GM12878 (cell line): ENCODE measurements around the gene IER2. TPM values are rescaled to one million over a fixed set of nuclear protein-coding genes. Genes with fewer than 3 reads are reported as not detected.

Source experiments
- BCL3 ChIP-seq: IDR thresholded peaks from 2 replicates; pipeline ENCODE4 v1.6.1; 2011; ENCODE audit warnings: borderline replicate concordance, low read depth, mild to moderate bottlenecking, moderate library complexity, low read length; ENCODE audit not compliant: insufficient read depth, poor library complexity, severe bottlenecking
- CBX3 ChIP-seq: fragments of 200-600 bp; sonication (generic); IDR thresholded peaks from 2 replicates; pipeline ENCODE4 v1.6.1; 2016; ENCODE audit warnings: low read depth, borderline replicate concordance
- CBX5 ChIP-seq: sonication (generic); IDR thresholded peaks from 2 replicates; pipeline ENCODE4 v1.6.1; 2016; ENCODE audit warnings: low read depth, moderate library complexity, mild to moderate bottlenecking, inconsistent platforms
- EED ChIP-seq: sonication (generic); IDR thresholded peaks from 2 replicates; pipeline ENCODE4 v1.6.1; 2016; ENCODE audit warnings: antibody characterized with exemption, low read depth
- EGR1 ChIP-seq, 2 experiments: IDR thresholded peaks; 1 replicate in 1 of 2; 2 replicates in 1 of 2; pipeline ENCODE4 v1.6.1; 2011 to 2012; ENCODE audit warnings: low read depth in 2 of 2, low read length in 2 of 2, borderline replicate concordance in 1 of 2, mild to moderate bottlenecking in 1 of 2, moderate library complexity in 1 of 2
- HDGF ChIP-seq: fragments of 450-650 bp; IDR thresholded peaks from 2 replicates; pipeline ENCODE4 v1.6.1; 2016; ENCODE audit warnings: antibody characterized with exemption
- IRF4 ChIP-seq: IDR thresholded peaks from 2 replicates; pipeline ENCODE4 v1.6.1; 2011; ENCODE audit warnings: low read depth, low read length
- KAT2A ChIP-seq: conservative IDR thresholded peaks from 2 replicates; pipeline ENCODE4 v1.6.1; 2011; ENCODE audit warnings: low read depth, low read length; ENCODE audit not compliant: control insufficient read depth
- NR2C2 ChIP-seq: IDR thresholded peaks from 2 replicates; pipeline ENCODE4 v1.6.1; 2011; ENCODE audit warnings: borderline replicate concordance, low read depth; ENCODE audit not compliant: control insufficient read depth, insufficient read length
- POU2F2 ChIP-seq: IDR thresholded peaks from 3 replicates; pipeline ENCODE4 v1.6.1; 2011; ENCODE audit warnings: low read depth, mild to moderate bottlenecking, low read length, borderline replicate concordance
- RBBP5 ChIP-seq: fragments of 200-600 bp; sonication (generic); conservative IDR thresholded peaks from 2 replicates; pipeline ENCODE4 v1.6.1; 2016
- RELB ChIP-seq: fragments of 450-650 bp; IDR thresholded peaks from 2 replicates; pipeline ENCODE4 v1.6.1; 2017; ENCODE audit warnings: low read depth, mild to moderate bottlenecking, moderate library complexity
- RUNX3 ChIP-seq: IDR thresholded peaks from 2 replicates; pipeline ENCODE4 v1.6.1; 2012; ENCODE audit warnings: low read length, inconsistent platforms
- SMAD5 ChIP-seq: IDR thresholded peaks from 2 replicates; pipeline ENCODE4 v1.6.1; 2016; ENCODE audit warnings: antibody characterized with exemption, low read depth
- SP1 ChIP-seq: IDR thresholded peaks from one replicate; pipeline ENCODE4 v1.6.1; 2011; ENCODE audit warnings: low read depth, low read length
- USF1 ChIP-seq: IDR thresholded peaks from 2 replicates; pipeline ENCODE4 v1.6.1; 2011; ENCODE audit warnings: borderline replicate concordance, low read depth, mild to moderate bottlenecking, moderate library complexity, mixed read lengths, low read length; ENCODE audit not compliant: insufficient read depth; ENCODE audit errors: extremely low read length
- YBX1 ChIP-seq: fragments of 450-650 bp; IDR thresholded peaks from 2 replicates; pipeline ENCODE4 v1.6.1; 2016; ENCODE audit warnings: antibody characterized with exemption
- ZBTB33 ChIP-seq: fragments of 450-650 bp; IDR thresholded peaks from 2 replicates; pipeline ENCODE4 v1.6.1; 2017; ENCODE audit warnings: mild to moderate bottlenecking
- ZNF217 ChIP-seq: fragments of 450-650 bp; IDR thresholded peaks from 2 replicates; pipeline ENCODE4 v1.6.1; 2017; ENCODE audit warnings: antibody characterized with exemption, mild to moderate bottlenecking
- ZNF687 ChIP-seq: fragments of 450-650 bp; IDR thresholded peaks from 2 replicates; pipeline ENCODE4 v1.6.1; 2017; ENCODE audit warnings: mild to moderate bottlenecking, moderate library complexity
- polyA plus RNA-seq, 11 experiments: library from polyadenylated mRNA; depleted of rRNA in 4 of 11; unstranded in 6 of 11; stranded (reverse) in 5 of 11; fragments of >200 nt; fragmentation: Nextera tagmentation in 4 of 11; fragmentation: Illumina TruSeq in 1 of 11; extraction: Ambion mirVana in 4 of 11; extraction: Trizol in 1 of 11; gene quantifications; 1 replicate in 1 of 11; 2 replicates in 10 of 11; pipeline versions ENCODE4 v1.2.1 to v1.2.3, GENCODE V29; 2011 to 2016; ENCODE audit warnings: inconsistent platforms in 2 of 11, missing spikeins in 2 of 11, low read depth in 1 of 11
- total RNA-seq, 4 experiments: library from RNA; depleted of rRNA in 3 of 4; stranded (reverse); fragments of >200 nt in 3 of 4; fragmentation: Illumina TruSeq in 1 of 4; extraction: Trizol in 1 of 4; gene quantifications; 2 replicates each; pipeline versions ENCODE4 v1.2.1 to v1.2.3, GENCODE V29; 2013 to 2021

IER2 gene
- total and polyA plus RNA-seq, 10 of the 15 experiments (the other 5 are each of a cell fraction or from before 2014, with no cell fraction given), result 2.8 to 94.5 (median 24.9) TPM

- TF ChIP-seq KAT2A (no peak), EGR1 (IDR thresholded peaks at IDR 0.05; ENCODE audit: borderline replicate concordance in 1 of 2, low read depth in 2 of 2, low read length in 2 of 2) (no peak), CBX5 (no peak), BCL3 (no peak), SMAD5 (no peak), ZNF217 (0 out of 2 replicates have a peak, but pooled peaks have one; percentile 40), ZBTB33 (no peak), EED (peak; percentile 73), RBBP5 (no peak), CBX3 (no peak), HDGF (peak; percentile 77; the same call in 1 of the 2 replicates), SP1 (no peak), YBX1 (no peak), RUNX3 (no peak), ZNF687 (peak; percentile 77), POU2F2 (no peak), USF1 (peak; percentile 71), RELB (peak; percentile 68), NR2C2 (no peak), IRF4 (no peak)
These were observed 47.3 kb upstream of the IER2 start, which contains the start of gene LYL1 (continued) for GRCh38 chr19:13102666-13103580.
